Lower leg skin (tissue), 4 donors: ENCODE measurements around the gene AMOTL1. TPM values are rescaled to one million over a fixed set of nuclear protein-coding genes. Genes with fewer than 3 reads are reported as not detected.
"Not testable (repeated sequence)": the region's sequence is repeated elsewhere in the genome, so short reads cannot be mapped to it uniquely, and the experiment has no call there.

Experiments
- DNase-seq, 2 donors: peaks; one replicate each; pipeline ENCODE4 v3.0.0-alpha.2; 2019; ENCODE audit warnings: low spot score in 2 of 2
- H3K4me3 ChIP-seq: fragments of 200-600 bp; sonication (generic); 2 replicates; pipeline ENCODE4 v1.5.1; 2017; ENCODE audit warnings: mild to moderate bottlenecking, low read depth; ENCODE audit not compliant: poor library complexity, severe bottlenecking
- POLR2A ChIP-seq, 2 donors: fragments of 450-650 bp; IDR thresholded peaks; one replicate each; pipeline ENCODE4 v1.6.1; 2016 to 2017; ENCODE audit warnings: antibody characterized with exemption in 2 of 2, mild to moderate bottlenecking in 1 of 2, moderate library complexity in 1 of 2
- WGBS, 2 donors: methylation state at CpG; one replicate each; pipeline ENCODE4 v1.1.5; 2018; 5-methylcytosine and 5-hydroxymethylcytosine counted together
- intact Hi-C: fragments of 100-400 bp; cut with DNase I; formaldehyde crosslinking; loops from one replicate; pipeline ENCODE4 v1.15.0; 2023; ENCODE audit warnings: low total_unique reads
- total RNA-seq, 4 donors: library from RNA; depleted of rRNA; stranded (reverse); fragments of >200 nt; gene quantifications; one replicate each; pipeline ENCODE4 v1.1.0, GENCODE V29; 2016
- TF ChIP-seq, protein P1 (sequence below), 3 donors: fragments of 450-650 bp; IDR thresholded peaks; one replicate each; pipeline ENCODE4 v1.5.1; 2016; ENCODE audit warnings: antibody characterized with exemption in 3 of 3, mild to moderate bottlenecking in 3 of 3, moderate library complexity in 2 of 3

Gene AMOTL1
- total RNA-seq, 4 donors from 2014 or later, result 45.3 to 72.0 (median 64.8) TPM

DNA sequence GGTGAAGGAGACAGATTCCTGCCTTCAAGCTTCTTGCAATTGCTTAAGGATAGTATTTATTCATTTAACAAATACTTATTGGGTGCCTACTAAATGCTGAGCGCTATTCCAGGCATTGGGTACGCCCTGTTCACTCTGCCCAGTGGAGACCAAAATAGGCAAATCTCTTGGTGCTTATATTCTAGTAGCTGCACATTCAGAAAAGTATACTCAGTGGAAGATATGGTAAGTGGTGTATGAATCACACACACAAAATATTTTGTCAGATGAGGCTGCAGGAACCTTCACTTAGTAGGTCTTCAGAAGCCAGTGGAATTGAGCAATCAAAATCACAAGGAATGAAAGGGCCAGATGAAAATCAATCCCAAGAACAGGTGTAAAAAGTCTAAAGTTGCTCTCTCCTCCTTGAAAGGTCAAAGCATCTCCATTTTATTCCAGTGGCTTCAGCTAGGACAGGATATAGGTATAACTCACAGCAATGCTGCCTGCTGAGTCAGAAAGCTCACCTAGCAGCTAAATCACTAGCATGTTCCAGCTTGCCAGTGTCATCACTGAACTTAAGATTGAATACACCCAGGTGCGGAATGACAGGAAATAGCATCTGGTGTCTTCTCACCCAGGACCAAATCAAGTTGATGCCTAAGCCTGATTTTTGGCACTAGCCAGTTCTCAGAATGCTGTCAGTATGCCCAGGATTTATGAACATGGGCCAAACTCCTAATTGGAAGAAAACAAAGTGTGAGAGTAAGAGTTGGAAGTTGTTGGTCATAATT, 83.9 kb downstream of the AMOTL1 start:
- TF ChIP-seq, protein P1, sequence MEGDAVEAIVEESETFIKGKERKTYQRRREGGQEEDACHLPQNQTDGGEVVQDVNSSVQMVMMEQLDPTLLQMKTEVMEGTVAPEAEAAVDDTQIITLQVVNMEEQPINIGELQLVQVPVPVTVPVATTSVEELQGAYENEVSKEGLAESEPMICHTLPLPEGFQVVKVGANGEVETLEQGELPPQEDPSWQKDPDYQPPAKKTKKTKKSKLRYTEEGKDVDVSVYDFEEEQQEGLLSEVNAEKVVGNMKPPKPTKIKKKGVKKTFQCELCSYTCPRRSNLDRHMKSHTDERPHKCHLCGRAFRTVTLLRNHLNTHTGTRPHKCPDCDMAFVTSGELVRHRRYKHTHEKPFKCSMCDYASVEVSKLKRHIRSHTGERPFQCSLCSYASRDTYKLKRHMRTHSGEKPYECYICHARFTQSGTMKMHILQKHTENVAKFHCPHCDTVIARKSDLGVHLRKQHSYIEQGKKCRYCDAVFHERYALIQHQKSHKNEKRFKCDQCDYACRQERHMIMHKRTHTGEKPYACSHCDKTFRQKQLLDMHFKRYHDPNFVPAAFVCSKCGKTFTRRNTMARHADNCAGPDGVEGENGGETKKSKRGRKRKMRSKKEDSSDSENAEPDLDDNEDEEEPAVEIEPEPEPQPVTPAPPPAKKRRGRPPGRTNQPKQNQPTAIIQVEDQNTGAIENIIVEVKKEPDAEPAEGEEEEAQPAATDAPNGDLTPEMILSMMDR (IDR thresholded peaks at IDR 0.05), result no peak
- TF ChIP-seq POLR2A (IDR thresholded peaks at IDR 0.05), result no peak
- peak in 1 of 2 donors; percentile 70 for DNase-seq
- intact Hi-C loops, result no loop called here
- no peak overlapping the region for H3K4me3 ChIP-seq
- WGBS, 2 donors, result 63 to 66% methylated on average over 3 of the region's 3 CpGs

DNA sequence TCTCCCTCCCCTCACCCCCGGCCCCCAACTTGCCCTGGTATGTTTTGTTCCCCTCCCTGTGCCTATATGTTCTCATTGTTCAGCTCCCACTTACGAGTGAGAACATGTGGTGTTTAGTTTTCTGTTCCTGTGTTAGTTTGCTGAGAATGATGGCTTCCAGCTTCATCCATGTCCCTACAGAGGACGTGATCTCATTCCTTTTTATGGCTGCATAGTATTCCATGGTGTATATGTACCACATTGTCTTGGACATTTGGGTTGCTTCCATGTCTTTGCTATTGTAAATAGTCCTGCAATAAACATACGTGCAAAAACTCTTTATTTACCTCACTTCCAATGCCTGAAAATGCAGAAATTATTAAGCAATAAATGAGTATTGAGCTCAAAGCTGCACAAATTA, 85.1 kb downstream of the AMOTL1 start:
- intact Hi-C loops, H3K4me3 ChIP-seq, DNase-seq: not testable (repeated sequence)
- 94 to 99% methylated on average over 4 of the region's 4 CpGs for WGBS, 2 donors

DNA sequence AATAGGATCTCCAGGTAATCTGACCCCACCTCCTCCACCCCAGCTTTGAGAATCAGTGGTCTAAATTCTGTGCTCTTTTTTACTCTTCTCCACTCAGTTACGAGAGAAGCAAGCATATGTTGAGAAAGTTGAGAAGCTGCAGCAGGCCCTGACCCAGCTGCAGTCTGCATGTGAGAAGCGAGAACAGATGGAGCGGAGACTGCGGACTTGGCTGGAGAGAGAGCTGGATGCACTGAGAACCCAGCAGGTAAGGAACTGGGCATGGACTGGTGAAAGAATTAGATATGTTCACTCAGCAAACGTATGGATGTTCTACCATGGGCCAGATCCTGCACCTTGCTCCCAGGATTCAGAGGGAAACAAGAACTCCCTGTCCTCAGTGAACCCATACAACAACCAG, 85.7 kb downstream of the AMOTL1 start:
- DNase-seq, result no peak

DNA sequence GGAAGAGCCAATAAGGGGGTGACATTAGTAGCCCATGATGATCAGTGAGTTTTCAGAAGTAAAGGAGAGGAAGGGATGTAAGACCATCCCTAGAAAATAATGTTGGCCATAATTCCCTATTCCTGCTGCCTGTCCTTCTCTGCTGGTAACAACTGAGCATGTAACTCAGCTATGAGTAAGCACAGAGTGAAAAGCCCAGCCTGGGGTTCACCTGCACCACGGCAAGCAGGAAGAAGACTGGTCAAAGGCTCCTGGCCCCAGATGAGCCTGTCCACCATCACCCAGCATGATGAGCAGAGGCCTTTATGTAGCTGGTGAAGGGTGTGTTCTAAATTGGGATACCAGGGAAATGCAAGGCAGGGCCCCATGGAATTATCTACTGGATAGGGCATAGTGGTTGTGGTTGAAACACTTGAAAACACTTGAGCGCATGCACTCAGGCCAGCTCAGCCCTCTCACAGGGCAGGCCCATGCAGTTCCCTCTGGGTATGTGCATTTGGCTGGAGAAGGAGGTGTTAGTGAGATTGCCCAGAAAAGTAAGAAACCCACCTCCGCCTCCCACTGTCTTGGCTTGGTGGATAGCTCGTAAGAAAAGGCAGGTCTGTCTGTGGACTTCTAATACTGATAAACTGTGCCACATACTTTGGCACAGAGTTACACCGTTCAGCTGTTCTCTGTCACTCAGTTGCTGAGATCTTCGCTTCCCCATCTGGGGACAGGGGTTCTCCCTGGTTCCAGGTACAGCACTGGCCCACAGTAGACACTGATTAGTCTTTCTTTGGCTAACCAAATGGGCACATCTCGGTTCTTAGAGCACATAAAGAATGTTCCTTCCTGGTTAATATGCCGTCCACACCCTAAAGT, 86.8 kb downstream of the AMOTL1 start:
- TF ChIP-seq POLR2A (IDR thresholded peaks at IDR 0.05), result no peak
- TF ChIP-seq, protein P1 (IDR thresholded peaks at IDR 0.05), result no peak
- WGBS, 2 donors, result 80 to 82% methylated on average over 8 of the region's 8 CpGs
- intact Hi-C loops, result no loop called here
- no peak for DNase-seq
- H3K4me3 ChIP-seq, result no peak overlapping the region

More for the DNA sequence above, 85.7 kb downstream of the AMOTL1 start:
- no peak overlapping the region for H3K4me3 ChIP-seq
- intact Hi-C loops, result no loop called here
- no peak for TF ChIP-seq POLR2A (IDR thresholded peaks at IDR 0.05)
- TF ChIP-seq, protein P1 (IDR thresholded peaks at IDR 0.05), result no peak
- WGBS, 2 donors, result 94 to 96% methylated on average over 5 of the region's 5 CpGs

DNA sequence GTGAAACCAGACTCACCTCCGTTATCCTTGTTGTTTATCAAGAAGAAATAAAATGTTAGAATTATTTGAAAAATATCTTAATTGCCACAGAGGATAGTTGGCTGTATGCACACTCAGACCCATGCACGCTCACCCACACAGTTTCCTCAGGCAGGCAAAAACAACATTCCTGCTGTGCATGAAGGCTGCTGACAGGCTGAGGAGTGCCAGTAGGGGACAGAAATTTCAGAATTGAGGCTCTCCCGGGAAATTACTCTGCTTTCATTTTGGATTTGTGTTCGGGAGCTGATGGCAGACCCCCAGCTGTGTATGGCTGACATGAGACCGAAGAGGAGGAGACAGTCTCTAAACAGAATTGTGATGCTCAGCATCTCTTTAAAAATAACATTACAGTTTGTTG, 87.5 kb downstream of the AMOTL1 start:
- 68 to 72% methylated on average over 5 of the region's 5 CpGs for WGBS, 2 donors
- TF ChIP-seq, protein P1 (IDR thresholded peaks at IDR 0.05), result no peak
- no peak for TF ChIP-seq POLR2A (IDR thresholded peaks at IDR 0.05)
- intact Hi-C loops, result no loop called here
- DNase-seq, result no peak
- no peak overlapping the region for H3K4me3 ChIP-seq

DNA sequence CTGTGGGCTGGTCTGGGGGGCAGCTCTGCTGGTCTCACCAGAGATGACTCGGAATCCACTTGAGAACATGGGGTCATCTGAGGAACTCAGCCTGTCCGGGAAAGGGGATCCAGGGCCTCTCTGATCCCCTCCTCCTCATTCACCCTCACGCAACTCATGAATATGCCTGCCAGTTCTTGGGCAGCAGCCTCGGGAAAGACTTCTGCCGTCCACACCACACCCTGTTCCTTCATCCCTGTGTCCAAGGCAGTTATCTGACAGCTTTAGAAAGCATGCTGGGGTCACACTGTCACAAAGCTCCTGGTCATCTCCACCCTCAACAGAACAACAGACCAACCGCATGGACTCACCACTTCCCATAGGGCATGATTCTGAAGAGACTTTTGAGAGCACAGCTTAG, 88.3 kb downstream of the AMOTL1 start:
- TF ChIP-seq, protein P1 (IDR thresholded peaks at IDR 0.05), result no peak
- TF ChIP-seq POLR2A (IDR thresholded peaks at IDR 0.05), result no peak
- DNase-seq, result no peak
- intact Hi-C loops, result no loop called here
- WGBS, 2 donors, result 61 to 66% methylated on average over 6 of the region's 6 CpGs
- H3K4me3 ChIP-seq, result no peak overlapping the region
